Immature natural killer cell (primary cell): ENCODE results near the gene GLDC. TPM values are rescaled to one million over a fixed set of nuclear protein-coding genes. Genes with fewer than 3 reads are reported as not detected.
"Not testable (repeated sequence)": the region's sequence is repeated elsewhere in the genome, so short reads cannot be mapped to it uniquely, and the experiment has no call there.

Source experiments
- DNase-seq, 3 donors: peaks; one replicate each; pipeline ENCODE4 v3.0.0; 2022; ENCODE audit warnings: mixed read lengths in 1 of 3
- H3K27ac Mint-ChIP-seq, 6 donors: one replicate each; pipeline ENCODE4 v1.8.0; 2020; ENCODE audit warnings: mixed read lengths in 6 of 6, mild to moderate bottlenecking in 5 of 6, inconsistent platforms in 4 of 6, moderate library complexity in 3 of 6
- H3K27me3 Mint-ChIP-seq, 3 donors: one replicate each; pipeline ENCODE4 v1.8.0; 2020 to 2021; ENCODE audit warnings: low read depth in 3 of 3, mild to moderate bottlenecking in 3 of 3, mixed read lengths in 3 of 3, moderate library complexity in 3 of 3, inconsistent platforms in 1 of 3
- H3K36me3 Mint-ChIP-seq, 3 donors: one replicate each; pipeline ENCODE4 v1.8.0; 2020; ENCODE audit warnings: mixed read lengths in 3 of 3, inconsistent platforms in 2 of 3, mild to moderate bottlenecking in 2 of 3
- H3K4me1 Mint-ChIP-seq, 2 donors: one replicate each; pipeline ENCODE4 v1.8.0; 2020; ENCODE audit warnings: inconsistent platforms in 2 of 2, mild to moderate bottlenecking in 2 of 2, mixed read lengths in 2 of 2, moderate library complexity in 1 of 2
- H3K4me3 Mint-ChIP-seq, 5 donors: one replicate each; pipeline ENCODE4 v1.8.0; 2020; ENCODE audit warnings: mild to moderate bottlenecking in 5 of 5, mixed read lengths in 5 of 5, inconsistent platforms in 3 of 5, moderate library complexity in 3 of 5
- H3K9me3 Mint-ChIP-seq, 6 donors: one replicate each; pipeline ENCODE4 v1.8.0; 2020; ENCODE audit warnings: mild to moderate bottlenecking in 6 of 6, mixed read lengths in 6 of 6, inconsistent platforms in 4 of 6, moderate library complexity in 3 of 6
- polyA plus RNA-seq, 3 donors: library from polyadenylated mRNA; unstranded; fragments of 300-500 nt; fragmentation: Illumina TruSeq; gene quantifications; one replicate each; pipeline ENCODE4 v1.2.3, GENCODE V29; 2021

Gene GLDC
- polyA plus RNA-seq, 3 donors from 2014 or later, result 0.35 TPM; not detected in 2

GRCh38 chr9:6628704-6629103 lies 16.8 kb downstream of the GLDC start:
- Mint-ChIP-seq H3K27me3 (peaks cover 7% of the 10 kb centered on the region in 3 donors), H3K4me1 (no peaks in the 10 kb centered on the region), H3K36me3 (no peaks in the 10 kb centered on the region), H3K4me3 (no peak overlapping the region), H3K9me3 (peaks cover 0 to 2% (median 0%) of the 10 kb centered on the region in 6 donors), H3K27ac (no peak overlapping the region)
- DNase-seq, result no peak

DNA sequence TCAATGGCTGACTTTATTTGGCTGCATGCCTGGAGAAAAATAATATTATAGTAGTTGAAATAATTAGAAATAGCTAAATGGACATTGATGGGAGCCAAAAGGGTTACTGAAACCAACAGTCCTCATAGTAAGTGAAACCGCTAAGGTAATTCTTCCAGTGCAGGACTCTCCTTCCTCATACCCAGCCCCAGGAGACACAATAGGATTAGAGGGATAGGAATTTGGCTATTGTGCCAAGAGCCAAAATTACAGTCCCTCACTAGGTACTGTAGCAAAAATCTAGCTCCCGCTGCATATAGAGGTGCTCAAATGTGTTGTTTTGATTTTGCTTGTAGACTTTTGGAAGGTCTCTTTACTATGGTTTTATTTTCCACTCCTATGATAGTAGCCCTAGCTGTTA lies 20.2 kb downstream of the GLDC start:
- Mint-ChIP-seq H3K4me3 (no peak overlapping the region), H3K9me3 (peaks cover 0 to 6% (median 0%) of the 10 kb centered on the region in 6 donors), H3K36me3 (no peaks in the 10 kb centered on the region), H3K27me3 (peaks cover 5 to 9% (median 7%) of the 10 kb centered on the region in 3 donors), H3K4me1 (no peaks in the 10 kb centered on the region), H3K27ac (no peak overlapping the region)
- no peak for DNase-seq

DNA sequence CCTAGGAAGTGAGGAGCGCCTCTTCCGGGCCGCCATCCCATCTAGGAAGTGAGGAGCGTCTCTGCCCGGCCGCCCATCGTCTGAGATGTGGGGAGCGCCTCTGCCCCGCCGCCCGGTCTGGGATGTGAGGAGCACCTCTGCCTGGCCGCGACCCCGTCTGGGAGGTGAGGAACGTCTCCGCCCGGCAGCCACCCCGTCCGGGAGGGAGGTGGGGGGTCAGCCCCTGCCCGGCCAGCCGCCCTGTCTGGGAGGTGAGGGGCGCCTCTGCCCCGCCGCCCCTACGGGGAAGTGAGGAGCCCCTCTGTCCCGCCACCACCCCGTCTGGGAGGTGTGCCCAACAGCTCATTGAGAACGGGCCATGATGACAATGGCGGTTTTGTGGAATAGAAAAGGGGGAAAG lies 22.7 kb downstream of the GLDC start:
- peaks cover 5 to 10% (median 9%) of the 10 kb centered on the region in 3 donors for H3K27me3 Mint-ChIP-seq
- DNase-seq, H3K4me1 Mint-ChIP-seq, H3K9me3 Mint-ChIP-seq, H3K27ac Mint-ChIP-seq, H3K4me3 Mint-ChIP-seq, H3K36me3 Mint-ChIP-seq: not testable (repeated sequence)

GRCh38 chr9:6620796-6621195 lies 24.7 kb downstream of the GLDC start:
- Mint-ChIP-seq H3K4me1 (no peaks in the 10 kb centered on the region), H3K36me3 (no peaks in the 10 kb centered on the region), H3K27ac (no peak overlapping the region), H3K9me3 (peaks cover 0 to 6% (median 0%) of the 10 kb centered on the region in 6 donors), H3K4me3 (no peak overlapping the region), H3K27me3 (peaks cover 4 to 8% (median 5%) of the 10 kb centered on the region in 3 donors)
- no peak for DNase-seq

DNA sequence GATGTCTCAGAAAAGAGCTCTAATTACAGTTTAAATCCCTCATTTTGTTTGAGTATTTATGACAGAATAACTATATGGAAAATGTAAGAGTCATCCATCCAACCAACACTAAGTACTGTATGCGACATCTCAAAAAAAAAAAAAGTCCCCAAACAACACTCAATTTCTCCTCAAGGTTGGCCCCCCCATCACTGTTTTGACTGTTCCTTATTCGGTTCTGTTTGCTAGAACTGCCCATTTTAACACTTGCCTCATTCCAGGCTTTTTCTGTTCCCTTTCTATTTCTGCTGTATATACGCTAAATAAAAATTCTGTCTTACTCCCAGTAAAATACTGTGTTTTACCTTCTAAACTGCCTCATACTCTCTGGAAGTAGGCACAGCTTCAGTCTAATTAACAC lies 25.2 kb downstream of the GLDC start:
- no peak overlapping the region for H3K4me3 Mint-ChIP-seq
- H3K9me3 Mint-ChIP-seq, result peaks cover 0 to 6% (median 0%) of the 10 kb centered on the region in 6 donors

DNA sequence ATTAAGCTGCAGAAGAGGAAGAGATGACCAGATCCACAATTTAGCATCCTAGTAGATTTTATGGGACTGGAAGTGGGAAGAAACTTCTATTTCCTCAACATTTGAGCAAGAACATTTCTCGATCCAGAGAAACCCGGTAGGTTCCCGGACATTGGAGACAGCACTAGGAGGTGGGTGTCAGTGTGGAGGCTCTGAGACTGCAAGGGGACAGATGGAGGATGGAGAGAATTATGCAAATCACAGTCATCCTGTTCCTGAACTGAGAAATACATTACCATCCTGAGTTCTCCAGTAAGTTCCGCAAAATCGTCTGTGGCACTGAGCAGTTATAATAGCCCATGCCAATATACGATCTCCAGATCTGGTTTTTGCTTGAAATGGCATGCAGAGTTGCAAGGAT lies 25.6 kb downstream of the GLDC start:
- Mint-ChIP-seq H3K27ac (no peak overlapping the region), H3K9me3 (peaks cover 0 to 6% (median 0%) of the 10 kb centered on the region in 6 donors), H3K4me1 (no peaks in the 10 kb centered on the region), H3K27me3 (peaks cover 2 to 5% (median 4%) of the 10 kb centered on the region in 3 donors), H3K4me3 (no peak overlapping the region), H3K36me3 (no peaks in the 10 kb centered on the region)
- no peak for DNase-seq

More for the DNA sequence above, 25.2 kb downstream of the GLDC start:
- H3K4me1 Mint-ChIP-seq, result no peaks in the 10 kb centered on the region
- H3K36me3 Mint-ChIP-seq, result no peaks in the 10 kb centered on the region
- no peak overlapping the region for H3K27ac Mint-ChIP-seq
- DNase-seq, result no peak
- peaks cover 2 to 5% (median 4%) of the 10 kb centered on the region in 3 donors for H3K27me3 Mint-ChIP-seq

- no peak overlapping the region for H3K4me3 Mint-ChIP-seq
- H3K27me3 Mint-ChIP-seq, result peaks cover 0 to 3% (median 0%) of the 10 kb centered on the region in 3 donors
- no peak overlapping the region for H3K27ac Mint-ChIP-seq
- no peaks in the 10 kb centered on the region for H3K36me3 Mint-ChIP-seq
- peaks cover 0 to 4% (median 0%) of the 10 kb centered on the region in 6 donors for H3K9me3 Mint-ChIP-seq
- no peak for DNase-seq
- H3K4me1 Mint-ChIP-seq, result no peaks in the 10 kb centered on the region
Observed at GRCh38 chr9:6616951-6617602, 28.5 kb downstream of the GLDC start.

DNA sequence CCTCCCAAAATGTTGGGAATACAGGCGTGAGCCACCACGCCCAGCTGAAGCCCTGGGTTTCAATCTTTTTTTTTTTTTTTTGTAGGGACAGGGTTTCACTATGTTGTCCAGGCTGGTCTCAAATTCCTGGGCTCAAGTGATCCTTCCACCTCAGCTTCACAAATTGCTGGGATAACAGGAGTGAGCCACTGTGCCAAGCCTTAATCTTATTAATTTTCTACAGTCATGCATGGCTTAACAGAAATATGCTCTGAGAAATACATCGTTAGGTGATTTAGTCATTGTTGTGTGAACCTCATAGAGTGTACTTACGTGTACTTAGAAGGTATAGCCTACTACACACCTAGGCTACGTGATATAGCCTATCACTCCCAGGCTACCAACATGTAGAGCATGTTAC lies 31.0 kb downstream of the GLDC start:
- no peak for DNase-seq
- no peaks in the 10 kb centered on the region for H3K9me3 Mint-ChIP-seq
- no peaks in the 10 kb centered on the region for H3K4me1 Mint-ChIP-seq
- peaks cover 0 to under 1% (median 0%) of the 10 kb centered on the region in 3 donors for H3K27me3 Mint-ChIP-seq
- H3K36me3 Mint-ChIP-seq, result no peaks in the 10 kb centered on the region
- H3K27ac Mint-ChIP-seq, result no peak overlapping the region
- H3K4me3 Mint-ChIP-seq, result no peak overlapping the region

GRCh38 chr9:6611865-6612264 lies 33.7 kb downstream of the GLDC start:
- no peak for DNase-seq
- Mint-ChIP-seq H3K36me3 (no peaks in the 10 kb centered on the region), H3K4me1 (no peaks in the 10 kb centered on the region), H3K27ac (no peak overlapping the region), H3K27me3 (no peaks in the 10 kb centered on the region), H3K9me3 (no peaks in the 10 kb centered on the region), H3K4me3 (no peak overlapping the region)

- H3K4me3 Mint-ChIP-seq, result no peak overlapping the region
- no peaks in the 10 kb centered on the region for H3K36me3 Mint-ChIP-seq
- H3K4me1 Mint-ChIP-seq, result no peaks in the 10 kb centered on the region
- H3K9me3 Mint-ChIP-seq, result no peaks in the 10 kb centered on the region
- no peak overlapping the region for H3K27ac Mint-ChIP-seq
- H3K27me3 Mint-ChIP-seq, result peaks cover 0 to 3% (median 3%) of the 10 kb centered on the region in 3 donors
- no peak for DNase-seq
Observed at GRCh38 chr9:6610073-6610472, 35.5 kb downstream of the GLDC start.

- Mint-ChIP-seq H3K27me3 (peaks cover 0 to 4% (median 3%) of the 10 kb centered on the region in 3 donors), H3K4me1 (no peaks in the 10 kb centered on the region), H3K9me3 (no peaks in the 10 kb centered on the region), H3K27ac (no peak overlapping the region), H3K36me3 (no peaks in the 10 kb centered on the region), H3K4me3 (no peak overlapping the region)
- no peak for DNase-seq
Observed at GRCh38 chr9:6609497-6610016, 36.0 kb downstream of the GLDC start.

- no peak overlapping the region for H3K27ac Mint-ChIP-seq
- DNase-seq, result no peak
Observed at GRCh38 chr9:6605202-6605601, 40.3 kb downstream of the GLDC start.

DNA sequence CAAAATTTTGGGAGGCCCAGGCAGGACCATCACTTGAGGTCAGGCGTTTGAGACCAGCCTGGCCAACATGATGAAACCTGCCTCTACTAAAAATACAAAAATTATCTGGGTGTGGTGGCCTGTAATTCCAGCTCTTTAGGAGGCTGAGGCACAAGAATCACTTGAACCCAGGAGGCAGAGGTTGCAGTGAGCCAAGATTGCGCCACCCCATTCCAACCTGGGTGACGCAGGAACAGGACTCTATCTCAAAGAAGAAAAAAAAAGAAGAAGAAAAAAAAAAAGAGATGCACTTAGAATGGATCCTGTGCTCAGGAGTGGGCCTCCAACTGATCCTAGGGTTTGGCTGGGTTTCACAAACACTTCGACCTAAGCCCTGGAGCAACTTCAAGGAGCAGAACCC lies 45.1 kb downstream of the GLDC start:
- Mint-ChIP-seq H3K27me3 (peaks cover 2 to 6% (median 4%) of the 10 kb centered on the region in 3 donors), H3K36me3 (peaks cover 0 to 3% (median 0%) of the 10 kb centered on the region in 3 donors), H3K4me1 (no peaks in the 10 kb centered on the region), H3K27ac (no peak overlapping the region), H3K4me3 (no peak overlapping the region), H3K9me3 (no peaks in the 10 kb centered on the region)
- DNase-seq, result no peak

More at GRCh38 chr9:6605202-6605601, 40.3 kb downstream of the GLDC start:
- no peaks in the 10 kb centered on the region for H3K4me1 Mint-ChIP-seq
- H3K9me3 Mint-ChIP-seq, result no peaks in the 10 kb centered on the region
- H3K27me3 Mint-ChIP-seq, result peaks cover 3 to 6% (median 4%) of the 10 kb centered on the region in 3 donors
- no peak overlapping the region for H3K4me3 Mint-ChIP-seq
- H3K36me3 Mint-ChIP-seq, result peaks cover 0 to 3% (median 0%) of the 10 kb centered on the region in 3 donors

DNA sequence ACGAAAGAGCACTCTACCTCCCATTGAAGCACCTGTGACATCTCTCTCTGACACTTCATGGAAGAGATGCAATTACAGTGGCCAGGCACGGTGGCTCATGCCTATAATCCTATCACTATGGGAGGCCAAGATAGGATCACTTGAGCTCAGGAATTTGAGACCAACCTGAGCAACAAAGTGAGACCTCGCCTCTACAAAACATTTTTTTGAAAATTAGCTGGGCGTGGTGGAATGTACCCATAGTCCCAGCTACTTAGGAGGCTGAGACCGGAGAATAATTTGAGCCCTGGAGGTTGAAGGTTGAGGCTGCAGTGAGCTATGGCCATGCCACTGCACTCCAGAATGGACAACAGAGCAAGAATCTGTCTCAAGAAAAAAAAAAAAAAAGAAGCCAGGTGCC lies 45.5 kb downstream of the GLDC start:
- H3K36me3 Mint-ChIP-seq, result peaks cover 0 to 3% (median 0%) of the 10 kb centered on the region in 3 donors
- no peak for DNase-seq
- H3K4me3 Mint-ChIP-seq, result no peak overlapping the region
- H3K9me3 Mint-ChIP-seq, result no peaks in the 10 kb centered on the region
- no peak overlapping the region for H3K27ac Mint-ChIP-seq
- peaks cover 0 to 4% (median 2%) of the 10 kb centered on the region in 3 donors for H3K27me3 Mint-ChIP-seq
- H3K4me1 Mint-ChIP-seq, result no peaks in the 10 kb centered on the region
